ENCODE data around the gene KIF20B.

DNA sequence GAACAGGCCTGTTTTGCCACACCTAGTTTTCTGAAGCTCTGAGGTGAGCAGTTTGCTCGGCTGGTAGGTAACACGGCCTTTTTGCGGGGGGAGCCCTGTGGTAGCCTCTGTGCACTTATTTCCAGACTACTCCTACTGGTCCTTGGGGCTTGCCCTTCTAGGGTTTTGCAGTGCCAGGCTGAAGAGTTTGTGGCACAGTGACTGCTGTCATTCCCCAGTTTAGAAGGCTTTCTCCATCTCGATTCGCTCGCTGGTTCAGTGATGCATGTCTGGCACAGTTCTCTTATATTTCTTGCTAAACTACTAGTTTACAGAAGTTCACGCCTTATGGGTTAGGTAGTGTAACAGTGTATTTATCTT lies 711 bp downstream of the KIF20B start:
- TF ChIP-seq, protein P1, sequence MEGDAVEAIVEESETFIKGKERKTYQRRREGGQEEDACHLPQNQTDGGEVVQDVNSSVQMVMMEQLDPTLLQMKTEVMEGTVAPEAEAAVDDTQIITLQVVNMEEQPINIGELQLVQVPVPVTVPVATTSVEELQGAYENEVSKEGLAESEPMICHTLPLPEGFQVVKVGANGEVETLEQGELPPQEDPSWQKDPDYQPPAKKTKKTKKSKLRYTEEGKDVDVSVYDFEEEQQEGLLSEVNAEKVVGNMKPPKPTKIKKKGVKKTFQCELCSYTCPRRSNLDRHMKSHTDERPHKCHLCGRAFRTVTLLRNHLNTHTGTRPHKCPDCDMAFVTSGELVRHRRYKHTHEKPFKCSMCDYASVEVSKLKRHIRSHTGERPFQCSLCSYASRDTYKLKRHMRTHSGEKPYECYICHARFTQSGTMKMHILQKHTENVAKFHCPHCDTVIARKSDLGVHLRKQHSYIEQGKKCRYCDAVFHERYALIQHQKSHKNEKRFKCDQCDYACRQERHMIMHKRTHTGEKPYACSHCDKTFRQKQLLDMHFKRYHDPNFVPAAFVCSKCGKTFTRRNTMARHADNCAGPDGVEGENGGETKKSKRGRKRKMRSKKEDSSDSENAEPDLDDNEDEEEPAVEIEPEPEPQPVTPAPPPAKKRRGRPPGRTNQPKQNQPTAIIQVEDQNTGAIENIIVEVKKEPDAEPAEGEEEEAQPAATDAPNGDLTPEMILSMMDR (IDR thresholded peaks at IDR 0.05) = no peak
- TF ChIP-seq POLR2A (IDR thresholded peaks at IDR 0.05) (no peak), EP300 (IDR thresholded peaks at IDR 0.05) (no peak)
